ENCODE data around the gene GRID1. TPM values are rescaled to one million over a fixed set of nuclear protein-coding genes. Genes with fewer than 3 reads are reported as not detected.

The GRID1 gene
- polyA plus RNA-seq, 1 donor (not counting 4 experiments of a cell fraction or from before 2014, with no cell fraction given), result 0.01 TPM

- Histone ChIP-seq H3K9me1 (ENCODE audit: control insufficient read depth, extremely low read depth, insufficient read depth, low read length) (no peaks in the 10 kb centered on the region), H3K27ac (ENCODE audit: control insufficient read depth, insufficient read depth, low read length) (no peak overlapping the region), H3K9ac (ENCODE audit: control insufficient read depth, extremely low read depth, insufficient read depth, low read length) (no peak overlapping the region), H3K9me3 (ENCODE audit: control insufficient read depth, low read depth, low read length) (no peaks in the 10 kb centered on the region), H3K4me3 (ENCODE audit: control insufficient read depth in 2 of 3, extremely low read depth in 1 of 3, insufficient read depth in 2 of 3, low read depth in 1 of 3, low read length in 3 of 3) (no peak overlapping the region), H2AFZ (ENCODE audit: control insufficient read depth, low read length) (no peak overlapping the region), H3K27me3 (ENCODE audit: control insufficient read depth, extremely low read depth, insufficient read depth, low read length) (no peaks in the 10 kb centered on the region), H3K4me1 (ENCODE audit: control insufficient read depth, extremely low read depth, insufficient read depth, low read length) (no peaks in the 10 kb centered on the region), H3K79me2 (ENCODE audit: control insufficient read depth, insufficient read depth, low read length) (no peaks in the 10 kb centered on the region), H3K36me3 (ENCODE audit: control insufficient read depth in 2 of 2, extremely low read depth in 1 of 2, insufficient read depth in 2 of 2, low read length in 2 of 2) (no peaks in the 10 kb centered on the region), H4K20me1 (ENCODE audit: control insufficient read depth, extremely low read depth, insufficient read depth, low read length) (no peaks in the 10 kb centered on the region), H3K4me2 (ENCODE audit: control insufficient read depth, extremely low read depth, insufficient read depth, low read depth, low read length) (no peak overlapping the region)
- dilution Hi-C loops (cut with MboI; ENCODE audit: extremely low pct_ligation_motif_present, low sequenced_read_pairs), result no loop called here
- DNase-seq (ENCODE audit: low read depth, low spot score) (no peak), FAIRE-seq (no peak)
- TF ChIP-seq CTCF (optimal IDR thresholded peaks at IDR 0.05 in 1 of 3, IDR thresholded peaks at IDR 0.05 in 1 of 3, conservative IDR thresholded peaks at IDR 0.05 in 1 of 3; ENCODE audit: extremely low read depth in 1 of 3, insufficient read depth in 2 of 3, low read length in 3 of 3), result no peak
- TF ChIP-seq EZH2 (IDR thresholded peaks at IDR 0.05; ENCODE audit: low read length), result no peak
These were observed 303.9 kb downstream of the GRID1 start for GRCh38 chr10:86062647-86063145.

DNA sequence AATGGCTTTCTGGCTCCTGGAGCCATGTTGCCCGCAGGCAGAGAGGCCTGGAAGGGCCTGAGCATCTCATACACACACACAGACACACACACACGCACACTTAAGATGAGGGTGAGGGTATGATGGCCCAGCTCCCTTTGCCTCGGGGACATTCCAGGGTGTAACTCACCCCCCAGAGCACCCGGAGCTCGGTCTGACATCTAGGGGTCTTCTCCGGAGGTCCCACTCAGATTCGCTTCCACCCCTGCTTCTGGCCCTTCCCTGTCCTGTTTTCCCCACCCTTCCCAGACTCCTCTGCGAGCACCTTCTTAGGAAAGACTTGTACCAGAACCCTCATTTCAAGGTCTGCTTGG lies 304.4 kb downstream of the GRID1 start:
- dilution Hi-C loops (cut with MboI; ENCODE audit: extremely low pct_ligation_motif_present, low sequenced_read_pairs), result no loop called here

More for the DNA sequence above, 304.4 kb downstream of the GRID1 start:
- DNase-seq (ENCODE audit: low read depth, low spot score) (no peak), FAIRE-seq (no peak)
- H4K20me1 ChIP-seq (ENCODE audit: control insufficient read depth, extremely low read depth, insufficient read depth, low read length), result no peaks in the 10 kb centered on the region
- no peaks in the 10 kb centered on the region for H3K9me3 ChIP-seq (ENCODE audit: control insufficient read depth, low read depth, low read length)
- H3K4me2 ChIP-seq (ENCODE audit: control insufficient read depth, extremely low read depth, insufficient read depth, low read depth, low read length), result no peak overlapping the region
- no peaks in the 10 kb centered on the region for H3K9me1 ChIP-seq (ENCODE audit: control insufficient read depth, extremely low read depth, insufficient read depth, low read length)
- TF ChIP-seq CTCF (optimal IDR thresholded peaks at IDR 0.05 in 1 of 3, IDR thresholded peaks at IDR 0.05 in 1 of 3, conservative IDR thresholded peaks at IDR 0.05 in 1 of 3; ENCODE audit: extremely low read depth in 1 of 3, insufficient read depth in 2 of 3, low read length in 3 of 3) (no peak), EZH2 (IDR thresholded peaks at IDR 0.05; ENCODE audit: low read length) (no peak)
- no peaks in the 10 kb centered on the region for H3K4me1 ChIP-seq (ENCODE audit: control insufficient read depth, extremely low read depth, insufficient read depth, low read length)
- no peaks in the 10 kb centered on the region for H3K27me3 ChIP-seq (ENCODE audit: control insufficient read depth, extremely low read depth, insufficient read depth, low read length)
- no peaks in the 10 kb centered on the region for H3K79me2 ChIP-seq (ENCODE audit: control insufficient read depth, insufficient read depth, low read length)
- H3K27ac ChIP-seq (ENCODE audit: control insufficient read depth, insufficient read depth, low read length), result no peak overlapping the region
- H3K36me3 ChIP-seq (ENCODE audit: control insufficient read depth in 2 of 2, extremely low read depth in 1 of 2, insufficient read depth in 2 of 2, low read length in 2 of 2), result no peaks in the 10 kb centered on the region
- H3K9ac ChIP-seq (ENCODE audit: control insufficient read depth, extremely low read depth, insufficient read depth, low read length), result no peak overlapping the region
- H2AFZ ChIP-seq (ENCODE audit: control insufficient read depth, low read length), result no peak overlapping the region
- no peak overlapping the region for H3K4me3 ChIP-seq (ENCODE audit: control insufficient read depth in 2 of 3, extremely low read depth in 1 of 3, insufficient read depth in 2 of 3, low read depth in 1 of 3, low read length in 3 of 3)
